ENCODE data around the gene CFAP410. TPM values are rescaled to one million over a fixed set of nuclear protein-coding genes. Genes with fewer than 3 reads are reported as not detected.
A peak's percentile ranks its signal among the peaks of the same experiment; 100 is the strongest.
"Not testable (repeated sequence)": the region's sequence is repeated elsewhere in the genome, so short reads cannot be mapped to it uniquely, and the experiment has no call there.

The CFAP410 gene
- total RNA-seq, 2 experiments from 2014 or later: 7.3 to 11.4 TPM

- DNase-seq (no peak), ATAC-seq (no peak)
- Mint-ChIP-seq H3K4me1 (peaks cover 8% of the 10 kb centered on the region), H3K27ac (no peak overlapping the region), H3K9me3 (ENCODE audit: low read depth) (no peaks in the 10 kb centered on the region), H3K36me3 (ENCODE audit: low read depth) (no peaks in the 10 kb centered on the region), H3K4me3 (no peak overlapping the region), H3K27me3 (peaks cover 8% of the 10 kb centered on the region)
- POLR2A ChIA-PET: interaction anchor here (0.6 kb wide), 1 partner anchor 9 kb away, joined by 3 read pairs; no protein-coding TSS in a partner anchor
- intact Hi-C loops (cut with DNase I, micrococcal nuclease): no loop called here
- CTCF ChIA-PET: no interaction called here
Observed at GRCh38 chr21:44347911-44348451, 8.8 kb upstream of the CFAP410 start.

DNA sequence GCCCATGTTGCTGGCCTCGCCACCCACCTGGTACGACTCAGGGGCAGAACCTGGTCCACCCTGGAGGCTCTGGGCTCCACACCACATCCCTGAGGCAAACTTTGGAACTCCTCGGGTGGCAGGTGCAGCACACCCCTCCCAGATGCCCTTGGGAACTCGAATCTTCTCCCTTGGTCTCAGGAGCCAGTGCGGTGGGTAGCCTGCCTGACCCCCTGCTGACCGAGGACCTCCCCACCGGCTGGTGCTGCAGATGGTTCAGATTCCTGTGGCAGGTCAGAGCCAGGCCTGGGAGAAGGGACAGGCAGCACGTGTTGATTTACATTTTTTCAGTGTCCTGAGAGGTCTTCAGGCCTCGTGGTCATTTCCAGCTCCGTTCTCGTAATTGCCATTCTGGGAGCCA, 6.3 kb upstream of the CFAP410 start:
- intact Hi-C loops (cut with DNase I, micrococcal nuclease): no loop called here
- no peaks in the 10 kb centered on the region for H3K9me3 Mint-ChIP-seq (ENCODE audit: low read depth)
- no peak overlapping the region for H3K4me3 Mint-ChIP-seq
- DNase-seq: no peak
- H3K4me1 Mint-ChIP-seq: peaks cover 2% of the 10 kb centered on the region
- H3K36me3 Mint-ChIP-seq (ENCODE audit: low read depth): no peaks in the 10 kb centered on the region
- peaks cover 5% of the 10 kb centered on the region for H3K27me3 Mint-ChIP-seq
- ATAC-seq: no peak
- ChIA-PET POLR2A (no interaction called here), CTCF (no interaction called here)
- H3K27ac Mint-ChIP-seq: no peak overlapping the region

GRCh38 chr21:44344541-44345183, 5.5 kb upstream of the CFAP410 start:
- POLR2A ChIA-PET: no interaction called here
- CTCF ChIA-PET: interaction anchor here (0.6 to 2.4 kb wide), 2 partner anchors 9 to 154 kb away, joined by 3 to 9 read pairs; partner anchors contain the start of gene TRPM2
- intact Hi-C loops (cut with DNase I, micrococcal nuclease): no loop called here

DNA sequence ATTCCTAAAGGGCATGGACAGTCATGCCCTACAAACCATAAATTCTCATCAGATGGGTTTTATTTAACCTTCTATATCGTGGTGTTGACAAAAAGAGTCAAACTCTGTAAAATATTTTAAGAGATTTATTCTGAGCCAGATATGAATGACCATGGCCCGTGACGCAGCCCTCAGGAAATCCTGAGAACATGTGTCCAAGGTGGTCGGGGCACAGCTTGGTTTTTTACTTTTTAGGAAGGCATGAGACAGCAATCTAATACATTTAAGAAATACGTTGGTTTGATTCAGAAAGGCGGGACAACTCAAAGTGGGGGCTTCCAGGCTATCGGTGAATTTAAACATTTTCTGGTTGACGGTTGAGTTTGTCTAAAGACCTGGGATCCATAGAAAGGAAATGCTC, 3.8 kb upstream of the CFAP410 start:
- H3K4me3 Mint-ChIP-seq; intact Hi-C loops (cut with DNase I, micrococcal nuclease); H3K27ac Mint-ChIP-seq; POLR2A ChIA-PET; DNase-seq; H3K36me3 Mint-ChIP-seq (ENCODE audit: low read depth); H3K9me3 Mint-ChIP-seq (ENCODE audit: low read depth); ATAC-seq; H3K27me3 Mint-ChIP-seq: not testable (repeated sequence)
- CTCF ChIA-PET: interaction anchor here (0.5 to 2.4 kb wide), 2 partner anchors 10 to 52 kb away, joined by 3 to 9 read pairs; partner anchors contain the start of gene TRPM2
- peaks cover 14% of the 10 kb centered on the region for H3K4me1 Mint-ChIP-seq

More at GRCh38 chr21:44344541-44345183, 5.5 kb upstream of the CFAP410 start:
- Mint-ChIP-seq H3K36me3 (ENCODE audit: low read depth) (no peaks in the 10 kb centered on the region), H3K4me3 (no peak overlapping the region), H3K27ac (no peak overlapping the region), H3K4me1 (peaks cover 9% of the 10 kb centered on the region), H3K9me3 (ENCODE audit: low read depth) (no peaks in the 10 kb centered on the region), H3K27me3 (peaks cover 5% of the 10 kb centered on the region)
- no peak for DNase-seq
- ATAC-seq: no peak

- H3K9me3 Mint-ChIP-seq (ENCODE audit: low read depth); H3K27me3 Mint-ChIP-seq; ATAC-seq; intact Hi-C loops (cut with DNase I, micrococcal nuclease); H3K36me3 Mint-ChIP-seq (ENCODE audit: low read depth); DNase-seq; H3K4me3 Mint-ChIP-seq; H3K27ac Mint-ChIP-seq: not testable (repeated sequence)
- CTCF ChIA-PET: interaction anchor here (0.6 to 2.4 kb wide), 3 partner anchors 12 to 80 kb away, joined by 3 to 9 read pairs (median 3); partner anchors contain the start of gene TRPM2
- POLR2A ChIA-PET: interaction anchor here (1.3 kb wide), 1 partner anchor 88 kb away, joined by 3 read pairs; no protein-coding TSS in a partner anchor
- H3K4me1 Mint-ChIP-seq: peaks cover 18% of the 10 kb centered on the region
Observed at GRCh38 chr21:44341726-44342458, 2.7 kb upstream of the CFAP410 start.

DNA sequence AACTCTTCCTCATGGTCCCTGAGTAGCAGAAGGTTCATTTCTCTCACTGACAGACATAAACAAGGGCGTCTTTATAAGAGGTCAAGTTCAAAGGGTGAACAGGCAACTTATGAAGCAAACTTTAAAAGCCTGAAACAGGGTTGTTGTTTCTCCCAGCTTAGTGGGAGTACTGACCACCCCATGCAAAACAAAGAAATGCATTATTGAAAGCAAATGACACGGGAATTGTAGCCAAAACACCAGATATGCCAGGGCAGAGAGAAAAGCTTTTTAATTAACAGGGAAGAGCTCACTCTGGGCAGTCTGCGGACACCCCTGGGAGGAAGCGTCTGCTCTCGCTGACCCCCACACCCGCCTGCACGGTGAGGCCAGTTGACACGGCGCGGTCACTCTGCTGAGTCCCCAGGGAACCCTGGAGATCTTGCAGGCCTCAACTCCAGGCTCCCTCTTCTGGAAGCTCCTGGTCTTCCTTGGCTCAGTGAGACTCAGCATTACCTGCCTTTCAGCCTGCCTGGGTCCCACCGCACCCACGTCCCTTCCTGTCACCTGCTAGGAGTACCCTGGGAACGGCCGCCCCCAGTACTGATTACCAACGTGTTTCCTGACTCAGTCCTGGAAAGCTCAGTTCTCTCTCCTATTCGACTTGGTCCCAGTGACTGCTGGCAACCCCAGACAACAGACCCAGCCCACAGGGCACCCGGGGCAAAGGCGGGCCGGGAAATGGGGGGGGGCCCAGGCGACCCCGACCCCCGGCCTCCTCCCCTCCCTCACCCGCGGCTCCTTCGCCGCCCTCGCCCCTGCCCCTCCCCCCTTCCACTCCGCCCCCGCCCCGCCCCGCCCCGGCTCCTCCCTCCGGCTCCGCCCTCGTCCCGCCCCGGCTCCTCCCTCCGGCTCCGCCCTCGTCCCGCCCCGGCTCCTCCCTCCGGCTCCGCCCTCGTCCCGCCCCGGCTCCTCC, 972 bp downstream of the CFAP410 start:
- peak overlapping the region; percentile 13 for H3K4me3 Mint-ChIP-seq
- H3K27ac Mint-ChIP-seq: no peak overlapping the region
- DNase-seq: peak; percentile 64
- no peaks in the 10 kb centered on the region for H3K9me3 Mint-ChIP-seq (ENCODE audit: low read depth)
- no peaks in the 10 kb centered on the region for H3K27me3 Mint-ChIP-seq
- ChIA-PET CTCF (interaction anchor here (0.7 to 1.5 kb wide), 4 partner anchors 37 to 152 kb away, joined by 3 to 4 read pairs (median 3); no protein-coding TSS in a partner anchor), POLR2A (interaction anchor here (0.7 kb wide), 1 partner anchor 10 kb away, joined by 3 read pairs; no protein-coding TSS in a partner anchor)
- intact Hi-C loops (cut with DNase I, micrococcal nuclease): loop anchor here (2.0 to 10.0 kb wide), 6 partner anchors 141 to 1889 kb away; partner anchors contain the start of genes PKNOX1 (in 2 of the 2) and LSS (in 1 of the 2)
- peaks cover 18% of the 10 kb centered on the region for H3K4me1 Mint-ChIP-seq
- ATAC-seq: peak; percentile 13
- peaks cover 2% of the 10 kb centered on the region for H3K36me3 Mint-ChIP-seq (ENCODE audit: low read depth)

DNA sequence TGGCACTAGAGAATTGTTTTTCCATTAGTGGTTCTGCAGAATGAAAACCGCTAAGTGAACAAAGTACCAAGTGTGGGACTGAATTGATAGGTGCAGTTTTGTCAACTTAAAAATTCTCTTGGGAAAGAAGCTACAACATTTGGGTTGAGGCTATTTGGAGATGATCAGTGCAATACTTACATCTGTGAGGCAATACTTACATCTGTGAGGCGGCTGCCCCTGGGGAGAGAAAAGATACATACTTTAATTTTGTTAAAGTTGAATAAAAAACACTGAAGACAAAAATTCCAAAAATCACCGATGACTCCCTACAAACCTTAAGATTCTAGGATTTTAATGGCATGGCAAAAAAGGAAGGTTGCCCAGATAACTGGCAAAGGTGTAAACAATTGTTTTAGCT, 1.7 kb downstream of the CFAP410 start:
- no peaks in the 10 kb centered on the region for H3K9me3 Mint-ChIP-seq (ENCODE audit: low read depth)
- H3K27ac Mint-ChIP-seq: no peak overlapping the region
- ATAC-seq: no peak
- H3K4me1 Mint-ChIP-seq: peaks cover 18% of the 10 kb centered on the region
- ChIA-PET POLR2A (no interaction called here), CTCF (interaction anchor here (1.5 kb wide), 1 partner anchor 115 kb away, joined by 3 read pairs; no protein-coding TSS in a partner anchor)
- no peaks in the 10 kb centered on the region for H3K27me3 Mint-ChIP-seq
- no peak overlapping the region for H3K4me3 Mint-ChIP-seq
- DNase-seq: no peak
- intact Hi-C loops (cut with DNase I, micrococcal nuclease): loop anchor here (5.0 to 10.0 kb wide), 4 partner anchors 590 to 1890 kb away; partner anchors contain the start of genes LSS (in 1 of the 2) and PKNOX1 (in 1 of the 2)
- H3K36me3 Mint-ChIP-seq (ENCODE audit: low read depth): peaks cover 2% of the 10 kb centered on the region

- no peak for ATAC-seq
- H3K9me3 Mint-ChIP-seq (ENCODE audit: low read depth): no peaks in the 10 kb centered on the region
- H3K36me3 Mint-ChIP-seq (ENCODE audit: low read depth): peaks cover 2% of the 10 kb centered on the region
- CTCF ChIA-PET: no interaction called here
- H3K4me1 Mint-ChIP-seq: peaks cover 16% of the 10 kb centered on the region
- DNase-seq: no peak
- H3K27me3 Mint-ChIP-seq: no peaks in the 10 kb centered on the region
- POLR2A ChIA-PET: no interaction called here
- H3K27ac Mint-ChIP-seq: no peak overlapping the region
- H3K4me3 Mint-ChIP-seq: no peak overlapping the region
- intact Hi-C loops (cut with DNase I, micrococcal nuclease): loop anchor here (5.0 to 10.0 kb wide), 4 partner anchors 592 to 1892 kb away; partner anchors contain the start of genes LSS (in 1 of the 2) and PKNOX1 (in 1 of the 2)
Observed at GRCh38 chr21:44335266-44336059, 3.7 kb downstream of the CFAP410 start.

- intact Hi-C loops (cut with DNase I, micrococcal nuclease): loop anchor here (5.0 to 10.0 kb wide), 4 partner anchors 593 to 1893 kb away; partner anchors contain the start of genes LSS (in 1 of the 2) and PKNOX1 (in 1 of the 2)
- H3K4me1 Mint-ChIP-seq: peaks cover 7% of the 10 kb centered on the region
- H3K27ac Mint-ChIP-seq: no peak overlapping the region
- CTCF ChIA-PET: interaction anchor here (0.9 kb wide), 1 partner anchor 80 kb away, joined by 3 read pairs; no protein-coding TSS in a partner anchor
- peaks cover 2% of the 10 kb centered on the region for H3K36me3 Mint-ChIP-seq (ENCODE audit: low read depth)
- no peak overlapping the region for H3K4me3 Mint-ChIP-seq
- no peaks in the 10 kb centered on the region for H3K9me3 Mint-ChIP-seq (ENCODE audit: low read depth)
- H3K27me3 Mint-ChIP-seq: no peaks in the 10 kb centered on the region
- POLR2A ChIA-PET: no interaction called here
- DNase-seq (no peak), ATAC-seq (no peak)
Observed at GRCh38 chr21:44334329-44335030, 4.7 kb downstream of the CFAP410 start.

Measured in activated CD4-positive, alpha-beta T cell treated with anti-CD3 and anti-CD28 coated beads for 36 hours (primary cell).